22Rv1 (cell line): ENCODE results near the gene TBPL2.

ENCODE experiments used
- CTCF ChIP-seq: fragments of 450-650 bp; IDR thresholded peaks from 2 replicates; pipeline ENCODE4 v1.5.1; 2017; ENCODE audit warnings: mild to moderate bottlenecking
- ZFX ChIP-seq: fragments of 450-650 bp; IDR thresholded peaks from 2 replicates; pipeline ENCODE4 v1.6.1; 2017; ENCODE audit warnings: antibody characterized with exemption, borderline replicate concordance

DNA sequence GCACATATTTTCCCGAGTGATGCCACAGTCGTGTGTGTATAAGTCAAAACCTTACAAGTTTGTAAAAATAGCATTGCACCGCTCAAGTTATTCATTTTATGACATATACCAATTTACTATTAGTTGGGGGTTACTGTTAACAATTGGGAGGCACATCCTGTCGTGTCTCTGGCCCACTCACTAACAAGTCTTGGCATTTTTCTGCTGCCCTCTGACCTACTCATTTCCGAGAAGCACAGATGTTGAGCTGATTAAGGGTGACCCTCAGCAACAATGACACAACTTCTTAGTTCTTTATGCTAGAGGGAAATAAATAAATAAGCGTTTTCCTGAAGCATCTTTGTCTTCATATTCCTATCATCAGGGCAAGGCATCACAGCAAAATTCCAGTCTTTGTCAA lies 22.0 kb downstream of the TBPL2 start:
- TF ChIP-seq CTCF (no peak), ZFX (no peak)
